GM19463 (cell line): ENCODE results near the gene GRID1.
A peak's percentile ranks its signal among the peaks of the same experiment; 100 is the strongest.
"Not testable (repeated sequence)": the region's sequence is repeated elsewhere in the genome, so short reads cannot be mapped to it uniquely, and the experiment has no call there.

Experiments used
- ATAC-seq: cut with Tn5 transposase; IDR thresholded peaks from one replicate; pipeline ENCODE4 v1.9.1; 2021; ENCODE audit warnings: mild to moderate bottlenecking, moderate library complexity; ENCODE audit not compliant: unreplicated experiment

Gene GRID1

GRCh38 chr10:86056672-86057071 is 309.9 kb downstream of the GRID1 start:
- no peak for ATAC-seq

- ATAC-seq, result no peak
These were observed 310.7 kb downstream of the GRID1 start for GRCh38 chr10:86055928-86056327.

- no peak for ATAC-seq
These were observed 312.9 kb downstream of the GRID1 start for GRCh38 chr10:86053675-86054074.

DNA sequence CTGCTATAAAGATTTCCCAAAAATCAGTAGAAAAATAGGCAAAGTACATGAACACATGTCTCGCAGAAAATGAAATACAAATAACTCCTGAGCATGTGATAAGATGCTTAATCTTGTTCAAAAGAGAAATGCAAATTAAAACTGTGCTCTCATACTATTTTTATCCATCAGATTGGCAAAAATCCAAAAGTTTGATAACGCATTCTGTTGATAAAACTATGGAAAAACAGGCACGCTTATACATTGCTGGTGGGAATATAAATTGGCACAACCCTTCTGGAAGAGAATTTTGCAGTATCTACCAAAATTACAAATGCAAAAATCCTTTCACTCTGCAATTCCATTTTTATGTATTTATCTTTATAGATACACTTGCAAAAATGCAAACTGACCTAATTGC is 315.0 kb downstream of the GRID1 start:
- no peak for ATAC-seq

GRCh38 chr10:86049442-86049841 is 317.2 kb downstream of the GRID1 start:
- ATAC-seq, result no peak

GRCh38 chr10:86048973-86049372 is 317.6 kb downstream of the GRID1 start:
- no peak for ATAC-seq

- ATAC-seq, result no peak
These were observed 318.0 kb downstream of the GRID1 start for GRCh38 chr10:86048571-86048970.

DNA sequence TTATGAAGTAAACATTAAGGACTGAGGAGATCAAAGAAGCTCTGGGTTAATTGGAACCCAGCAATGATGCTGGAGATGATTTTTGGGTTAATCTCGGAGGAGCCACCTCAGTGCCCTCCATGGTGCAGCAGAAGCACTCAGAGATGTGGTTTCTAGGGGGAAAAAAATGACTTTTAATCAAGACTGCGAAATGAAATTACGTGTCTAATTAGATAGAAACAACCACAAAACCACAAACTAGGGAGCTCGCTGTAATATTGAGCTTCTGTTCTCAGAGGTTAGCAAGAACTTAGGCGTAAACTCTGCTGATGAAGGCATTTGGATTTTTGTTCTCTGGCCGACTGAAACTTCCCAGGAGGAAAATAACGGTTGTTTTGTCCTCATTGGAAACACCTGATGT is 319.0 kb downstream of the GRID1 start:
- peak; percentile 66 for ATAC-seq

DNA sequence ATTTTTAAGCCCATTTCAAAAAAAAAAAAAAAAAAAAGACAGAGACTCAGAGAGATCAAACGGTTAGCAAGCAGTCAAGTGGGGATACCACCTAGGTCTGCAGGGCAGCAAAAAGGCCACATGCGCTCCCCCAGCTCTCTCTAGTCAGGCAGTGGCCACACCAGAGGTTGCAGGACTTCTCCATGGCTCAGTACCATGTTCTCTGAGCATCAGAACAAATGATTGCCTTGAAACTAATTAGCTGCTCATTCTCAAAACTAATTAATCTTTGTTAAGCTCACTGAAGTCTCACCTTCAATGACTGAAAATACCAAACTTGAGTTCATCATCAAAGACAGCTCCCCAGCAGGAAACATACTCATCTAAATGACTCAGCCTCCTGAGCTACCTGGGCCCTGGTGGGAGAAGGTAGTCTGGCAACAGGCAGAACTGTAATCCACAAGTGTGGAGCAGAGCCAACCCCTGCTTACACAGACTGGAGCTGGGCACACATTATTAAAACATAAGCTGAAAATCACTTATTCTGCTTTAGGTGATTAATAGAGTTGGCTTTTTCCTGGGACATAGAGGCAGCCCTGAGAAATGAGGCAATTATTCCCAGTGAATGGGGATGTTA is 319.6 kb downstream of the GRID1 start:
- no peak for ATAC-seq

DNA sequence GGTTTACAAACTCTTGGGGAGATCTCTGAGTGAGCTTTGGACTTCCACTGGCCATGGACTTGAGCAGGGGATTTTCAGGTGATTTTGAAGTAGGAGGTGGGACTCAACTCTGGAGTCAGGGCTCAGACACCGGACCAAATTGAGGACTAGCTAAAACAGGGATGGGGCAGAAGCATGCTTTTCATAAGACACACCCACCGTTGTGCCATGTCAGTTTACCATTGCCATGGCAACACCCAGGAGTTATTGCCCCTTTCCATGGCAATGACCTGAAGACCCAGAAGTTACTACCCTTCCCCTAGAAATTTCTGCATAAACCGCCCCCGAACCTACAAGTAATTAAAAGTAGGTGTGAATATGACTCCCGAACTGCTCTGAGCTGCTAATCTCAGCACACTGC is 320.7 kb downstream of the GRID1 start:
- no peak for ATAC-seq

GRCh38 chr10:86044029-86044428 is 322.6 kb downstream of the GRID1 start:
- no peak for ATAC-seq

- ATAC-seq, result no peak
These were observed 323.4 kb downstream of the GRID1 start for GRCh38 chr10:86043236-86043635.

GRCh38 chr10:86042161-86042560 is 324.4 kb downstream of the GRID1 start:
- ATAC-seq, result no peak

DNA sequence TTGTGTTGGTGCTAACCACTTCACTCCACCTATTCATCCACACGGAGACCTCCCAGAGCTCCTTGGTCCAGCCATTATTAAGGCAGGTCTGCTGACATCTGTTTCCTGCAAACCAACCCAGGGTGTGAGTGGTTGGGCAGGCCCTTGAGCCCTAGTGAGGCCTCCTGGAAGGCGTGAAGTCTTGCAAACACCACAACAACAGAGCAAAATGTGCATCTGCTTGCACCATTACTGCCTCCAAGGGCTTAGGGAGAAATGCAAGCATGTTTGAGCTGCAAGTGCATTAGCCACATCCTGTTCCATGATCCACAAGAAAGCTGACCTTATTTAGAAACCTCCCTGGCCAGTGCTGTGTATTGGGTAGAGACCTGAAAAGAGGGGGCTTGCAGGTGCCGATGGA is 325.5 kb downstream of the GRID1 start:
- ATAC-seq, result no peak

GRCh38 chr10:86038371-86038770 is 328.2 kb downstream of the GRID1 start:
- no peak for ATAC-seq

DNA sequence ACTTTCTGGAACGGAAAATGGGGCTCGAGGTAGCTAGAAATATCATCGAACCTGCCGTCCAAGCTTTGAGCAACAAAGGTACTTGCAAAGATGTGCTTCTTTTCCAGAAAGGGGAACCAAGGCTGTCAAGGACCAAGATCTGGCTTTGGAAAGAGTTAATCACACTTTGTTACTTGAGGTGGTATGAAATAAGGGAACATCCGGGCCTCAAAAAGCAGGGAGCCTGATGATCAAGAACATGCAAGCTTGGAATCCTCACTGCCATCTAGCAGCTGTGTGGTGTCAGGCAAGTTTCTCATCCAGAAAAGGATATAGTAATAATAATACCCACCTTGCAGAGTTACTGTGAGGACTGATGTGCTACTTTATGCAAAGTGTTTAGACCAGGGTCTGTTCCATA is 329.5 kb downstream of the GRID1 start:
- ATAC-seq, result no peak

DNA sequence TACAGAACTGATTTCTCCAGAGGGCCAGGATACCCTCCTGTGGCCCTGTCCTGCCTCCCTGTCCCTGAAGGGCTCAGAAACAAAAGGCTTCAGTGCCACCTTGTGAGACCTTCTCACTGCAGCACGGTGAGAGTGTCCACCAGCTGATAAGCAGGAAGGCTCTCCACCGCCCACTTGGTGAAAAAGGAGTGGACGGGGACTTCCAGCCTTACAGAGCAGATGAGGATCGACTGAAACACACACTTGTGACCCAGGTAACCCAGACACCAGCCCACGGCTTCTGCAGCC is 330.1 kb downstream of the GRID1 start:
- no peak for ATAC-seq

GRCh38 chr10:86035791-86036543 is 330.6 kb downstream of the GRID1 start:
- no peak for ATAC-seq

DNA sequence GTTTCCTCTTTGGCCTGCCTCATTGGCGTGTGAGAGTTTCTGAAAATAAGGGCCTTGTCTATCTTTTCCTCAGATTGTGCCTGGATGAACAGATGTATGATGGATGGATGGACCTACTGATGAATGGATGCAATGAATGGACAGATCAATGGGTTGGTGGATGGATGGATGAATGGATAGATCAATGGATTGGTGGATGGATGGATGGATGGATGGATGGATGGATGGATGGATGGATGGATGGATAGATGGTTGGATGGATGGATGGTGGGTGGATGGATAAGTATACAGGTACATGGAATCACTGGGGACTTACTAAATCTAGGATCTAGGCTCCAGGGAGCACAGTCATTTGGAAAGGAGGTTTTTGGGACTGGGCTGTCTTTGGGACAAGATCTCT is 331.9 kb downstream of the GRID1 start:
- ATAC-seq, result no peak

- no peak for ATAC-seq
These were observed 333.0 kb downstream of the GRID1 start for GRCh38 chr10:86033581-86033980.

- ATAC-seq, result not testable (repeated sequence)
These were observed 334.5 kb downstream of the GRID1 start for GRCh38 chr10:86032087-86032486.

DNA sequence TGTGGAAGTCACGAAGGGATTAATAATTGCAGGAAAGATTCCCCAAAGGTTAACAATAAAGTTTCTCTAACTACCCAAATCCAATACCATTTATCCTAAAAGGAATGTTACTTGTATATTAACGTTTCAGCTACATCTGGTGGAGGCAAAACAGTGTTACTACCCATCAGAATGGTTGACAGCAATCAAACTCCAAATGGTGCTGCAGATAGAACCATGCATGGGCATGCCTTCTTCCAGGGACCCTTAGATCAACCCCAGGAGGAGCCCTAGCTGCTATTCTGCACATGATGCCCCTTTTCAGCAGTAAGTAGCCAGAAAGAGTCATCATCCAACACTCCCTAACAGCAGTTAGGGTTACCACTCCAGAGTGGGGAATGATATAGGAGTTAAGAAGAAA is 336.3 kb downstream of the GRID1 start:
- ATAC-seq, result no peak

- no peak for ATAC-seq
These were observed 339.2 kb downstream of the GRID1 start for GRCh38 chr10:86027346-86027745.
